BJ (cell line): ENCODE results near the gene UCN3. TPM values are rescaled to one million over a fixed set of nuclear protein-coding genes. Genes with fewer than 3 reads are reported as not detected.

Experiments
- CTCF ChIA-PET: fragments of 350-600 bp; formaldehyde crosslinking; extraction: SDS; loops from one replicate; lab custom pipeline; 2021; ENCODE audit warnings: antibody characterized with exemption, inconsistent platforms; lab: Yijun Ruan, JAX
- POLR2A ChIA-PET: fragments of 300-600 bp; sonication (Branson Sonifier 250); formaldehyde crosslinking; extraction: SDS; loops from one replicate; lab custom pipeline; 2021; ENCODE audit warnings: antibody characterized with exemption; lab: Charles Lee
- DNase-seq: peaks from one replicate; pipeline ENCODE4 v3.0.0-alpha.2; 2011; ENCODE audit warnings: low read depth
- H3K27me3 ChIP-seq: 2 replicates; pipeline ENCODE4 v1.6.0; 2011; ENCODE audit warnings: low read length; ENCODE audit not compliant: control insufficient read depth, insufficient read depth
- H3K36me3 ChIP-seq: 2 replicates; pipeline ENCODE4 v1.5.1; 2011; ENCODE audit warnings: low read length; ENCODE audit not compliant: control insufficient read depth, insufficient read depth
- H3K4me3 ChIP-seq: 2 replicates; pipeline ENCODE4 v1.5.1; 2011; ENCODE audit warnings: low read depth, mild to moderate bottlenecking, control low read depth, low read length
- polyA minus RNA-seq: library from RNA; depleted of rRNA, polyadenylated mRNA; stranded (reverse); fragments of >200 nt; gene quantifications from 2 replicates; pipeline ENCODE4 v1.2.3, GENCODE V29; 2011; rRNA and poly(A)+ RNA removed
- polyA plus RNA-seq: library from polyadenylated mRNA; depleted of rRNA; stranded (reverse); fragments of >200 nt; gene quantifications from 2 replicates; pipeline ENCODE4 v1.2.3, GENCODE V29; 2011; rRNA removed
- TF ChIP-seq, protein P1 (sequence below): IDR thresholded peaks from 2 replicates; pipeline ENCODE4 v1.5.1; 2011; ENCODE audit warnings: low read depth, mild to moderate bottlenecking, control low read depth, inconsistent platforms, low read length, moderate library complexity; ENCODE audit not compliant: insufficient read depth

The UCN3 gene, protein sequence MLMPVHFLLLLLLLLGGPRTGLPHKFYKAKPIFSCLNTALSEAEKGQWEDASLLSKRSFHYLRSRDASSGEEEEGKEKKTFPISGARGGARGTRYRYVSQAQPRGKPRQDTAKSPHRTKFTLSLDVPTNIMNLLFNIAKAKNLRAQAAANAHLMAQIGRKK
- polyA plus RNA-seq, result not detected in 2 replicates
- polyA minus RNA-seq, result not detected in 2 replicates

DNA sequence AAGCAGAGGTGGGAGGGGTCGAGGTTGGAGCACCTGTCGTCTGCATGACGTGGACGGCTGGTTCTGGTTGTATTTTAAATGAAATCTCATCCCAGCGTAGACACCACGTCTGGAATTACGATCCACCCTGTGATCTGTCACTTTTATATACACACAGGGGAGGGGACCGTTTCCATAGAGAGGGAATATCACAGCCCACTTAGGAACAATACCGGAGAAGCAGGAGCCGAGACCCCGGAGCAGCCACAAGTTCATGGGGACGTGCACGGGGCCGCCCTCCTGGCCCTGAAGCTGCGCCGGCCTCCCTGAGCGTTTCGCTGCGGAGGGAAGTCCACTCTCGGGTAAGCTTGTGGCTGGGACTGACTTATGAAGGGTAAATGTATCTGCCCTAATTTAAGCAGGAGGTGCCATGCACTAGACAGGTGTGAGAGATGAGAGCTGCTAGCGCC, at the start of gene UCN3:
TSS of gene UCN3 (plus strand) at position 77 of the 449 bp plus-strand sequence. CDS start 8,755 bp downstream, outside the sequence.
- no peak for DNase-seq
- TF ChIP-seq, protein P1, sequence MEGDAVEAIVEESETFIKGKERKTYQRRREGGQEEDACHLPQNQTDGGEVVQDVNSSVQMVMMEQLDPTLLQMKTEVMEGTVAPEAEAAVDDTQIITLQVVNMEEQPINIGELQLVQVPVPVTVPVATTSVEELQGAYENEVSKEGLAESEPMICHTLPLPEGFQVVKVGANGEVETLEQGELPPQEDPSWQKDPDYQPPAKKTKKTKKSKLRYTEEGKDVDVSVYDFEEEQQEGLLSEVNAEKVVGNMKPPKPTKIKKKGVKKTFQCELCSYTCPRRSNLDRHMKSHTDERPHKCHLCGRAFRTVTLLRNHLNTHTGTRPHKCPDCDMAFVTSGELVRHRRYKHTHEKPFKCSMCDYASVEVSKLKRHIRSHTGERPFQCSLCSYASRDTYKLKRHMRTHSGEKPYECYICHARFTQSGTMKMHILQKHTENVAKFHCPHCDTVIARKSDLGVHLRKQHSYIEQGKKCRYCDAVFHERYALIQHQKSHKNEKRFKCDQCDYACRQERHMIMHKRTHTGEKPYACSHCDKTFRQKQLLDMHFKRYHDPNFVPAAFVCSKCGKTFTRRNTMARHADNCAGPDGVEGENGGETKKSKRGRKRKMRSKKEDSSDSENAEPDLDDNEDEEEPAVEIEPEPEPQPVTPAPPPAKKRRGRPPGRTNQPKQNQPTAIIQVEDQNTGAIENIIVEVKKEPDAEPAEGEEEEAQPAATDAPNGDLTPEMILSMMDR, result no peak
- H3K36me3 ChIP-seq, result no peaks in the 10 kb centered on the region
- peaks cover 3% of the 10 kb centered on the region; the same call in 1 of the 2 replicates for H3K27me3 ChIP-seq
- ChIA-PET POLR2A (no interaction called here), CTCF (no interaction called here)
- H3K4me3 ChIP-seq, result no peak within 1 kb of the TSS

DNA sequence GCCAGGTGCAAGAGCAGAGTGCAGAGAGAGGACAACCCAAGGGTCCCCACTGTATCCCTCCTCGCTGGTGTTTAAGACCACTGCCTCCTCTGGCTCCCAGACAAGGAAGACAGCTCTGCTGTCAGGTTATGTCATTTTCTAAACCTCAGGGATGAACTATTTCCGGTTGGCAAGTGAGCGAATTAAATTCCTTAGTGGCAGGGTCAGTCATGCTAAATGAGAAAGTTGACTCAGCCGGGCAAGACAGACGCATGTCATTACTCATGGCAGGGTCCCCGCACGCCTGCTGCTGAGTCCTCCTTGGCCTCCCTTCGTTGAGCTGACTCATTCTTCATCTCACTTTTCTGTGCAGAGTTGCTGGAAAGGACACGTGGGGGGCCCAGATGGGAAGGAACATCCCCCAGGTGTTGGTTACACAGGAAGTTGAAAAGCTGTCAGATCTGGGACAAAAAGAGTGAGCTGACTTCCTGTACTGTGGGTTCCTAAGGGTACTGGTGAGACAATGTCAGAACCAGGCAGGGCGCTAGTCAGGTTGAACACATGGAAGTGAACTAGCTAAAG, 47.1 kb upstream of the UCN3 start:
- POLR2A ChIA-PET, result no interaction called here
- CTCF ChIA-PET, result interaction anchor here (1.1 kb wide), 1 partner anchor 108 kb away, joined by 5 read pairs; no protein-coding TSS in a partner anchor
- H3K4me3 ChIP-seq, result no peak overlapping the region
- no peak for DNase-seq
- no peaks in the 10 kb centered on the region for H3K36me3 ChIP-seq
- TF ChIP-seq, protein P1, result no peak
- peaks cover 2% of the 10 kb centered on the region; the same call in 1 of the 2 replicates for H3K27me3 ChIP-seq

DNA sequence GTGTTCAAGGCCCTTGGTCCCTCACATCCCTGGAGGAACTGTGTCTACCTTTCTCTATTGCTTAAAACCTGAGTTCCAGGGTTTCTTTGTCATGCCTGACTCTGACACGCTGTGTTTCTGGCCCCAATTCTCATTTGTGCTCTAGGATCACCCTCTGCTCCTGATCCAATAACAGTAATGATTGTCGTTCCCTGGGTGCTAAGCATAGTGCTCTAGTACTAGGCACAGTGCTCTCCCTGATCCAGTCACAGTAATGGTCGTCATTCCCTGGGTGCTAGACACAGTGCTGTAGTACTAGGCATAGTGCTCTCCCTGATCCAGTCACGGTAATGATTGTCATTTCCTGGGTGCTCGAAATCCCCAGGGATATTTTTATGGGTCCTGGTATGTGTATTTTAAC, 46.6 kb upstream of the UCN3 start:
- H3K4me3 ChIP-seq, result no peak overlapping the region
- peaks cover 2% of the 10 kb centered on the region; the same call in 1 of the 2 replicates for H3K27me3 ChIP-seq
- ChIA-PET CTCF (no interaction called here), POLR2A (no interaction called here)
- no peak for DNase-seq
- no peaks in the 10 kb centered on the region for H3K36me3 ChIP-seq
- TF ChIP-seq, protein P1, result no peak

DNA sequence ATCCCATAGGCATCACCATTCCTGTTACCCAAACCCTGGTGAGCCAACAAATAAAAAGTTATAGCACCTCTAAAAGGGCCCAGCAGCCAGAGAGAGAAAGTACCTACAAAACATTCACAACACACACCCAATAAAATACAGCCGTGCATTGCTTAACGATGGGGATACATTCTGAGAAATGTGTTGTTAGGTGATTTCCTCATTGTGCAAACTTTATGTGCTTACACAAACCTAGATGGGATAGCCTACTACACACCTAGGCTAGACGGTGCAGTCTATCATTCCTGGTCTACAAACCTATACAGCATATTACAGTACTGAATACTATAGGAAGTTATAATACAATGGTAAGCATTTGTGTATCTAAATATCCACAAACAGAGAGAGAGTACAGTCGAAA, 44.9 kb upstream of the UCN3 start:
- POLR2A ChIA-PET, result no interaction called here
- Histone ChIP-seq H3K4me3 (no peak overlapping the region), H3K27me3 (peaks cover 4% of the 10 kb centered on the region; the same call in 1 of the 2 replicates), H3K36me3 (no peaks in the 10 kb centered on the region)
- TF ChIP-seq, protein P1, result no peak
- CTCF ChIA-PET, result no interaction called here
- no peak for DNase-seq

DNA sequence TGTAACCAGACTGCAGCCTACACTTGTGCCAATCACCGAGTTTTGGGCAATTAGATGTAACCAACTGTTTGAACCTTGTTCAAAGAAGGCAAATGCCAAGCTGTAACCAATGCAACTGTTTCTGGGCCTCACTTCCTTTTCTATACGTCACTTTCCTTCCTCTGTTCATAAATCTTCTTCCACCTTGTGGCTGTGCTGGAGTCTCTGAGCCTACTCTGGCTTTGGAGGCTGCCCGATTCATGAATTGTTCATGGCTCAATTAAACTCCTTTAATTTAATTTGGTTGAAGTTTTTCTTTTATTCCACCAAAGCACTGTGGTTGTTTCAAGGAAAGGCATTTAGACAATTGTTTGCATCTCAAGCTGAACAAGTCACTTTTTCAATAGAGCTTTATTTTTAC, 43.5 kb upstream of the UCN3 start:
- Histone ChIP-seq H3K36me3 (no peaks in the 10 kb centered on the region), H3K27me3 (peaks cover 4% of the 10 kb centered on the region), H3K4me3 (no peak overlapping the region)
- POLR2A ChIA-PET, result no interaction called here
- TF ChIP-seq, protein P1, result no peak
- CTCF ChIA-PET, result interaction anchor here (1.4 kb wide), 1 partner anchor 472 kb away, joined by 3 read pairs; no protein-coding TSS in a partner anchor
- DNase-seq, result no peak
